HepG2 (cell line): ENCODE data around the gene GABBR2. TPM values are rescaled to one million over a fixed set of nuclear protein-coding genes. Genes with fewer than 3 reads are reported as not detected.

Experiments
- ATAC-seq: fragments of 200-7000 bp; cut with Tn5 transposase; 3 replicates; pipeline ENCODE4 v1.9.1; 2020; ENCODE audit warnings: mild to moderate bottlenecking, moderate library complexity
- BruUV-seq: library from RNA; stranded (reverse); fragments of 400-500 nt; replicated peaks from 2 replicates; lab custom pipeline; 2021; lab: Mats Ljungman, UMichigan
- CTCF ChIA-PET: fragments of 300-600 bp; formaldehyde crosslinking; extraction: SDS; loops from one replicate; lab custom pipeline; 2021; ENCODE audit warnings: low total read pairs, inconsistent platforms, low intra/inter-chr PET ratio; lab: Yijun Ruan, JAX
- POLR2A ChIA-PET: fragments of 350-600 bp; sonication (Branson Sonifier 250); formaldehyde crosslinking; loops from one replicate; lab custom pipeline; 2020; ENCODE audit warnings: antibody characterized with exemption, inconsistent platforms; lab: Yijun Ruan, JAX
- DNase-seq: peaks from one replicate; pipeline ENCODE4 v3.0.0-alpha.2; 2015; ENCODE audit warnings: low spot score
- FAIRE-seq: peaks from 3 replicates; lab custom pipeline; 2011; peaks lifted over from hg19 to GRCh38; lab: Jason Lieb, UNC
- H2AFZ ChIP-seq: one replicate; pipeline ENCODE4 v1.6.1; 2011; ENCODE audit warnings: low read length, inconsistent platforms
- H3K27ac ChIP-seq: fragments of 300-600 bp; 3 replicates; pipeline ENCODE4 v1.8.0; 2011; ENCODE audit warnings: mixed run types, mild to moderate bottlenecking, mixed read lengths, low read length, inconsistent platforms; ENCODE audit not compliant: insufficient read depth; ENCODE audit errors: extremely low read length
- H3K27me3 ChIP-seq, 2 experiments: fragments of 200-600 bp in 1 of 2; 2 replicates in 1 of 2; 3 replicates in 1 of 2; pipeline versions ENCODE4 v1.6.0 to v1.8.0; 2011; ENCODE audit warnings: low read length in 2 of 2, mild to moderate bottlenecking in 2 of 2, moderate library complexity in 2 of 2, inconsistent platforms in 1 of 2; ENCODE audit not compliant: insufficient read depth in 2 of 2, control insufficient read depth in 1 of 2
- H3K36me3 ChIP-seq, 2 experiments: fragments of 200-600 bp in 1 of 2; replicated peaks in 1 of 2; 2 replicates in 1 of 2; 3 replicates in 1 of 2; pipeline versions ENCODE4 v1.5.1 to v1.8.0; 2011; ENCODE audit warnings: low read length in 2 of 2, inconsistent platforms in 1 of 2; ENCODE audit not compliant: insufficient read depth in 2 of 2, control insufficient read depth in 1 of 2
- H3K4me1 ChIP-seq: 2 replicates; pipeline ENCODE4 v1.5.1; 2012; ENCODE audit warnings: low read length, inconsistent platforms; ENCODE audit not compliant: insufficient read depth
- H3K4me2 ChIP-seq: 2 replicates; pipeline ENCODE4 v1.6.0; 2011; ENCODE audit warnings: low read depth, low read length, inconsistent platforms
- H3K4me3 ChIP-seq, 3 experiments: fragments of 200-600 bp in 1 of 3; sonication (generic), shearing (Covaris generic) in 1 of 3; replicated peaks in 1 of 3; 2 replicates each; pipeline ENCODE4 v1.5.1; 2011 to 2016; ENCODE audit warnings: low read length in 3 of 3, inconsistent platforms in 2 of 3, low read depth in 2 of 3, mild to moderate bottlenecking in 2 of 3, control low read depth in 1 of 3, mixed read lengths in 1 of 3; ENCODE audit not compliant: insufficient read depth in 1 of 3
- H3K79me2 ChIP-seq: one replicate; pipeline ENCODE4 v1.6.1; 2011; ENCODE audit warnings: low read length, inconsistent platforms; ENCODE audit not compliant: insufficient read depth
- H3K9ac ChIP-seq: 2 replicates; pipeline ENCODE4 v1.6.0; 2011; ENCODE audit warnings: mild to moderate bottlenecking, low read depth, low read length, inconsistent platforms; ENCODE audit not compliant: insufficient read depth
- H3K9me3 ChIP-seq: 2 replicates; pipeline ENCODE4 v1.5.1; 2012; ENCODE audit warnings: mild to moderate bottlenecking, low read length
- H4K20me1 ChIP-seq: 2 replicates; pipeline ENCODE4 v1.6.0; 2011; ENCODE audit warnings: inconsistent platforms, mild to moderate bottlenecking, low read length, moderate library complexity; ENCODE audit not compliant: insufficient read depth
- RFX5 ChIP-seq: IDR thresholded peaks from 2 replicates; pipeline ENCODE4 v1.6.1; 2011; ENCODE audit warnings: low read depth, low read length, improper control_type of control experiment
- ZNF432 ChIP-seq: sonication (generic); formaldehyde crosslinking; IDR thresholded peaks from 2 replicates; pipeline ENCODE4 v1.5.0; 2020; ENCODE audit warnings: missing genetic modification reagents, mild to moderate bottlenecking, borderline replicate concordance
- ZNF563 ChIP-seq: sonication (generic); formaldehyde crosslinking; IDR thresholded peaks from 2 replicates; pipeline ENCODE4 v1.8.0; 2022; ENCODE audit warnings: mild to moderate bottlenecking, moderate library complexity, missing genetic modification reagents
- whole genome bisulfite sequencing: methylation state at CpG from one replicate; pipeline ENCODE4 v1.1.6; 2017; ENCODE audit warnings: low lambda C conversion rate; 5-methylcytosine and 5-hydroxymethylcytosine counted together
- in situ Hi-C: cut with HindIII; loops from 2 replicates; pipeline ENCODE4 v1.10.0; 2017; ENCODE audit warnings: low pct_unique_long_range_greater_than_20kb; ENCODE audit not compliant: extremely low pct_ligation_motif_present
- intact Hi-C: fragments of 100-400 bp; cut with micrococcal nuclease; formaldehyde crosslinking; loops from one replicate; pipeline ENCODE4 v1.10.0; 2022; ENCODE audit not compliant: unreplicated experiment
- polyA plus RNA-seq, 8 experiments: library from polyadenylated mRNA; depleted of rRNA in 3 of 8; stranded (reverse) in 7 of 8; unstranded in 1 of 8; fragments of >200 nt; fragmentation: Illumina TruSeq in 4 of 8; extraction: Trizol in 4 of 8; gene quantifications; 2 replicates each; pipeline versions ENCODE4 v1.2.1 to v1.2.3, GENCODE V29; 2011 to 2016; ENCODE audit warnings: low read depth in 4 of 8, missing spikeins in 1 of 8, mixed read lengths in 1 of 8; ENCODE audit not compliant: insufficient read depth in 1 of 8
- total RNA-seq, 5 experiments: library from RNA; depleted of rRNA; stranded (reverse); fragments of >200 nt; fragmentation: Illumina TruSeq; extraction: Trizol; gene quantifications; 2 replicates each; pipeline ENCODE4 v1.2.3, GENCODE V29; 2016; ENCODE audit warnings: low read depth in 1 of 5
- TF ChIP-seq, protein P1 (sequence below): sonication (generic); formaldehyde crosslinking; IDR thresholded peaks from 2 replicates; pipeline ENCODE4; 2020; ENCODE audit warnings: missing genetic modification reagents, mild to moderate bottlenecking, borderline replicate concordance

GABBR2 gene
- total and polyA plus RNA-seq, 2 of the 13 experiments (the other 11 are each of a cell fraction or from before 2014, with no cell fraction given) = 0.02 TPM; not detected in 1

GRCh38 chr9:98456156-98456613, 252.6 kb downstream of the GABBR2 start:
- POLR2A ChIA-PET = no interaction called here
- intact Hi-C loops = no loop called here
- CTCF ChIA-PET = no interaction called here

More at GRCh38 chr9:98456156-98456613, 252.6 kb downstream of the GABBR2 start:
- no peak overlapping the region for H2AFZ ChIP-seq
- no peak for ATAC-seq
- in situ Hi-C loops = no loop called here
- H3K9ac ChIP-seq = no peak overlapping the region
- no peak overlapping the region for H3K27ac ChIP-seq
- TF ChIP-seq ZNF432 (no peak), ZNF563 (no peak), RFX5 (no peak)
- TF ChIP-seq, protein P1, sequence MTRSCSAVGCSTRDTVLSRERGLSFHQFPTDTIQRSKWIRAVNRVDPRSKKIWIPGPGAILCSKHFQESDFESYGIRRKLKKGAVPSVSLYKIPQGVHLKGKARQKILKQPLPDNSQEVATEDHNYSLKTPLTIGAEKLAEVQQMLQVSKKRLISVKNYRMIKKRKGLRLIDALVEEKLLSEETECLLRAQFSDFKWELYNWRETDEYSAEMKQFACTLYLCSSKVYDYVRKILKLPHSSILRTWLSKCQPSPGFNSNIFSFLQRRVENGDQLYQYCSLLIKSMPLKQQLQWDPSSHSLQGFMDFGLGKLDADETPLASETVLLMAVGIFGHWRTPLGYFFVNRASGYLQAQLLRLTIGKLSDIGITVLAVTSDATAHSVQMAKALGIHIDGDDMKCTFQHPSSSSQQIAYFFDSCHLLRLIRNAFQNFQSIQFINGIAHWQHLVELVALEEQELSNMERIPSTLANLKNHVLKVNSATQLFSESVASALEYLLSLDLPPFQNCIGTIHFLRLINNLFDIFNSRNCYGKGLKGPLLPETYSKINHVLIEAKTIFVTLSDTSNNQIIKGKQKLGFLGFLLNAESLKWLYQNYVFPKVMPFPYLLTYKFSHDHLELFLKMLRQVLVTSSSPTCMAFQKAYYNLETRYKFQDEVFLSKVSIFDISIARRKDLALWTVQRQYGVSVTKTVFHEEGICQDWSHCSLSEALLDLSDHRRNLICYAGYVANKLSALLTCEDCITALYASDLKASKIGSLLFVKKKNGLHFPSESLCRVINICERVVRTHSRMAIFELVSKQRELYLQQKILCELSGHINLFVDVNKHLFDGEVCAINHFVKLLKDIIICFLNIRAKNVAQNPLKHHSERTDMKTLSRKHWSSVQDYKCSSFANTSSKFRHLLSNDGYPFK (CRISPR knock-in tag) = no peak
- H4K20me1 ChIP-seq = no peaks in the 10 kb centered on the region
- no peak for FAIRE-seq
- DNase-seq = no peak
- H3K79me2 ChIP-seq = no peaks in the 10 kb centered on the region
- H3K9me3 ChIP-seq = peaks cover 14% of the 10 kb centered on the region
- WGBS = 2% methylated on average over 2 of the region's 2 CpGs
- no peak overlapping the region for H3K4me2 ChIP-seq
- no peak overlapping the region for H3K4me3 ChIP-seq
- no peaks in the 10 kb centered on the region for H3K36me3 ChIP-seq
- no TSS peak for BruUV-seq
- no peaks in the 10 kb centered on the region for H3K4me1 ChIP-seq
- H3K27me3 ChIP-seq = peaks cover 0 to 5% of the 10 kb centered on the region in 2 experiments; a peak in 3 of 5 replicates
